Karpas-422 (cell line): ENCODE measurements around the gene LRRC71. TPM values are rescaled to one million over a fixed set of nuclear protein-coding genes. Genes with fewer than 3 reads are reported as not detected.

Experiments
- DNase-seq: peaks from one replicate; pipeline ENCODE4 v3.0.0-alpha.2; 2015
- H2AFZ ChIP-seq: fragments of 200-600 bp; sonication (generic); 2 replicates; pipeline ENCODE4 v1.6.1; 2014; ENCODE audit warnings: antibody characterized with exemption, low read length, mixed read lengths
- H3K27ac ChIP-seq: fragments of 200-600 bp; sonication (generic); 2 replicates; pipeline ENCODE4 v1.5.1; 2014; ENCODE audit warnings: mild to moderate bottlenecking, low read length, moderate library complexity
- H3K27me3 ChIP-seq: fragments of 200-600 bp; sonication (generic); 2 replicates; pipeline ENCODE4 v1.6.1; 2014; ENCODE audit warnings: low read length, mixed read lengths
- H3K36me3 ChIP-seq: fragments of 200-600 bp; sonication (generic); 2 replicates; pipeline ENCODE4 v1.6.1; 2014; ENCODE audit warnings: low read length, mixed read lengths; ENCODE audit not compliant: insufficient read depth
- H3K4me1 ChIP-seq: fragments of 200-600 bp; sonication (generic); 2 replicates; pipeline ENCODE4 v1.6.1; 2014; ENCODE audit warnings: mild to moderate bottlenecking, low read length, mixed read lengths
- H3K4me2 ChIP-seq: fragments of 200-600 bp; sonication (generic); 2 replicates; pipeline ENCODE4 v1.6.1; 2014; ENCODE audit warnings: low read length, low read depth, mild to moderate bottlenecking; ENCODE audit not compliant: poor library complexity, severe bottlenecking
- H3K4me3 ChIP-seq: fragments of 200-600 bp; sonication (generic); 2 replicates; pipeline ENCODE4 v1.5.1; 2014; ENCODE audit warnings: mild to moderate bottlenecking, antibody characterized with exemption, low read length, mixed read lengths
- H3K79me2 ChIP-seq: fragments of 200-600 bp; sonication (generic); 2 replicates; pipeline ENCODE4 v1.6.1; 2014; ENCODE audit warnings: mild to moderate bottlenecking, low read length, mixed read lengths
- H3K9ac ChIP-seq: fragments of 200-600 bp; sonication (generic); 2 replicates; pipeline ENCODE4 v1.6.0; 2014; ENCODE audit warnings: low read length
- H3K9me2 ChIP-seq: fragments of 200-600 bp; sonication (generic), shearing (Covaris generic); replicated peaks from 2 replicates; pipeline ENCODE4 v1.6.0; 2014; ENCODE audit warnings: mild to moderate bottlenecking, low read length, moderate library complexity; ENCODE audit not compliant: insufficient read depth
- H3K9me3 ChIP-seq: fragments of 300-700, 200-600 bp; sonication (generic); 2 replicates; pipeline ENCODE4 v1.6.1; 2014; ENCODE audit warnings: low read length, mixed read lengths
- H4K20me1 ChIP-seq: fragments of 200-600 bp; sonication (generic); 2 replicates; pipeline ENCODE4 v1.6.1; 2014; ENCODE audit warnings: mild to moderate bottlenecking, antibody characterized with exemption, low read length, low read depth; ENCODE audit not compliant: insufficient read depth
- total RNA-seq: library from RNA; depleted of rRNA; stranded (reverse); fragments of >200 nt; shearing (Covaris generic); gene quantifications from 2 replicates; pipeline ENCODE4 v1.2.3, GENCODE V29; 2014; ENCODE audit warnings: low replicate concordance

Gene LRRC71
- total RNA-seq, 1 experiment from 2014 or later: not detected

DNA sequence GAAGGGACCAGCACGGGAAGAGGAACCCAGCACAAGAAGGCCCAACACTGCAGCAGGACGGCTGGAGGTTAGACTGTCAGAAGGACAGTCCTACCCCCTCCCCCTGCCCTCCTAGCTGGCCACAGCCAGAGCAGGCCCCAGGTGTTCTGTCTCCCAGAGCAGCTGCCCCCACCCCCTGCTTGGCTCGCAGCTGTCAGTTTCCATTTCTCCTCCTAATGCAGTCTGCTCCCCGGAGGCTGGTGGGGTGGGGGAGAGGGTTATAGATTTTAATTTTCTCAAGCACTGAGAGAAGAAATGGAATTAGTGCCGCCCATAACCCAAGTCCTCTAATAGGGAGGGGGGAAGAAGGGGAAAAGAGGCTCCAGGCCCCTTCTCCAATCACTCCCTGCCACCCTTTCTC is 40.0 kb upstream of the LRRC71 start:
- Histone ChIP-seq H3K4me2 (no peak overlapping the region), H3K27ac (no peak overlapping the region), H3K36me3 (no peaks in the 10 kb centered on the region), H3K27me3 (no peaks in the 10 kb centered on the region), H3K79me2 (no peaks in the 10 kb centered on the region), H2AFZ (no peak overlapping the region), H4K20me1 (no peaks in the 10 kb centered on the region), H3K9ac (no peak overlapping the region), H3K4me3 (no peak overlapping the region), H3K9me3 (no peaks in the 10 kb centered on the region), H3K9me2 (no peaks in the 10 kb centered on the region), H3K4me1 (no peaks in the 10 kb centered on the region)
- no peak for DNase-seq

GRCh38 chr1:156881101-156881500 is 39.3 kb upstream of the LRRC71 start:
- Histone ChIP-seq H3K4me3 (no peak overlapping the region), H3K27me3 (no peaks in the 10 kb centered on the region), H3K36me3 (no peaks in the 10 kb centered on the region), H3K9me3 (no peaks in the 10 kb centered on the region), H3K79me2 (no peaks in the 10 kb centered on the region), H2AFZ (no peak overlapping the region), H3K9me2 (no peaks in the 10 kb centered on the region), H3K4me1 (no peaks in the 10 kb centered on the region), H3K4me2 (no peak overlapping the region), H3K27ac (no peak overlapping the region), H3K9ac (no peak overlapping the region), H4K20me1 (no peaks in the 10 kb centered on the region)
- no peak for DNase-seq

- Histone ChIP-seq H3K9me3 (no peaks in the 10 kb centered on the region), H3K79me2 (no peaks in the 10 kb centered on the region), H3K27ac (no peak overlapping the region), H2AFZ (no peak overlapping the region), H3K4me1 (no peaks in the 10 kb centered on the region), H4K20me1 (no peaks in the 10 kb centered on the region), H3K4me2 (no peak overlapping the region), H3K9ac (no peak overlapping the region), H3K9me2 (no peaks in the 10 kb centered on the region), H3K4me3 (no peak overlapping the region), H3K27me3 (no peaks in the 10 kb centered on the region), H3K36me3 (no peaks in the 10 kb centered on the region)
- no peak for DNase-seq
Observed at GRCh38 chr1:156881663-156882062, 38.8 kb upstream of the LRRC71 start.

- H3K9me3 ChIP-seq: no peaks in the 10 kb centered on the region
- H3K4me3 ChIP-seq: no peak overlapping the region
- H3K27ac ChIP-seq: no peak overlapping the region
- H3K4me1 ChIP-seq: no peaks in the 10 kb centered on the region
- H3K36me3 ChIP-seq: no peaks in the 10 kb centered on the region
- no peak overlapping the region for H2AFZ ChIP-seq
- H3K27me3 ChIP-seq: no peaks in the 10 kb centered on the region
- H3K9me2 ChIP-seq: no peaks in the 10 kb centered on the region
- no peaks in the 10 kb centered on the region for H4K20me1 ChIP-seq
- no peak overlapping the region for H3K4me2 ChIP-seq
- H3K9ac ChIP-seq: no peak overlapping the region
- DNase-seq: no peak
- no peaks in the 10 kb centered on the region for H3K79me2 ChIP-seq
Observed at GRCh38 chr1:156882543-156882942, 37.9 kb upstream of the LRRC71 start.

GRCh38 chr1:156883919-156884318 is 36.5 kb upstream of the LRRC71 start:
- no peaks in the 10 kb centered on the region for H3K4me1 ChIP-seq
- no peaks in the 10 kb centered on the region for H4K20me1 ChIP-seq
- H3K27me3 ChIP-seq: no peaks in the 10 kb centered on the region
- no peak overlapping the region for H3K9ac ChIP-seq
- no peaks in the 10 kb centered on the region for H3K9me3 ChIP-seq
- H3K27ac ChIP-seq: no peak overlapping the region
- H2AFZ ChIP-seq: no peak overlapping the region
- H3K9me2 ChIP-seq: no peaks in the 10 kb centered on the region
- DNase-seq: no peak
- H3K4me3 ChIP-seq: no peak overlapping the region
- H3K4me2 ChIP-seq: no peak overlapping the region
- no peaks in the 10 kb centered on the region for H3K36me3 ChIP-seq
- no peaks in the 10 kb centered on the region for H3K79me2 ChIP-seq

- no peaks in the 10 kb centered on the region for H3K79me2 ChIP-seq
- H3K4me2 ChIP-seq: no peak overlapping the region
- H3K27me3 ChIP-seq: no peaks in the 10 kb centered on the region
- no peak overlapping the region for H3K27ac ChIP-seq
- no peak overlapping the region for H2AFZ ChIP-seq
- no peak overlapping the region for H3K4me3 ChIP-seq
- no peak overlapping the region for H3K9ac ChIP-seq
- DNase-seq: no peak
- no peaks in the 10 kb centered on the region for H4K20me1 ChIP-seq
- H3K4me1 ChIP-seq: peaks cover 2% of the 10 kb centered on the region
- H3K36me3 ChIP-seq: no peaks in the 10 kb centered on the region
- no peaks in the 10 kb centered on the region for H3K9me2 ChIP-seq
- H3K9me3 ChIP-seq: no peaks in the 10 kb centered on the region
Observed at GRCh38 chr1:156884560-156885184, 35.8 kb upstream of the LRRC71 start.

DNA sequence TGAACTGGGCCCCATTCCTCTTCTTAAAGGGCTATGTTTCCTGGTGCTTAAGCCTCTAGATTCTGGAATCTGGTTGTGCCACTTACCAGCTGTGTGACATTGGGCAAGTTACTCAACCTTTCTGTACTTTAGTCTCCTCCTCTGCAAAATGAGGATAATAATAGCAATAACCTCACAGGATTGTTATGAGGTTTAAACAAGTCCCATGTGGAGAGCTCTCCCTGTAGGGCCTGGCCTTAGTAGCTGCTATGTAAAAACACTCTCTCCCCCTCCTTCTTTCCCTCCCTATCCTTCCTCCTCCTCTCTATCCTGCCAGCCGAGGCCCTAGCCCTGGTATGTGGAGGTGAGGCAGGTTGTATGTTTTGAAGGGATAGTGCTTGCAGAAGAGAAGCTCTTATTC is 35.1 kb upstream of the LRRC71 start:
- H2AFZ ChIP-seq: no peak overlapping the region
- no peaks in the 10 kb centered on the region for H3K27me3 ChIP-seq
- no peak overlapping the region for H3K4me2 ChIP-seq
- no peaks in the 10 kb centered on the region for H3K9me2 ChIP-seq
- H4K20me1 ChIP-seq: no peaks in the 10 kb centered on the region
- H3K9ac ChIP-seq: no peak overlapping the region
- H3K36me3 ChIP-seq: no peaks in the 10 kb centered on the region
- H3K4me3 ChIP-seq: no peak overlapping the region
- no peaks in the 10 kb centered on the region for H3K79me2 ChIP-seq
- H3K4me1 ChIP-seq: peaks cover 4% of the 10 kb centered on the region
- H3K9me3 ChIP-seq: no peaks in the 10 kb centered on the region
- DNase-seq: no peak
- H3K27ac ChIP-seq: no peak overlapping the region

GRCh38 chr1:156885880-156886355 is 34.5 kb upstream of the LRRC71 start:
- H3K36me3 ChIP-seq: no peaks in the 10 kb centered on the region

More at GRCh38 chr1:156885880-156886355, 34.5 kb upstream of the LRRC71 start:
- Histone ChIP-seq H3K4me1 (peaks cover 4% of the 10 kb centered on the region), H3K27me3 (no peaks in the 10 kb centered on the region), H3K9ac (no peak overlapping the region), H2AFZ (no peak overlapping the region), H3K4me3 (no peak overlapping the region), H4K20me1 (no peaks in the 10 kb centered on the region), H3K9me3 (no peaks in the 10 kb centered on the region), H3K79me2 (no peaks in the 10 kb centered on the region), H3K27ac (no peak overlapping the region), H3K9me2 (no peaks in the 10 kb centered on the region), H3K4me2 (no peak overlapping the region)
- no peak for DNase-seq
